Kidney (tissue), 14 donors: ENCODE data around the gene TNFAIP2. TPM values are rescaled to one million over a fixed set of nuclear protein-coding genes. Genes with fewer than 3 reads are reported as not detected.
A peak's percentile ranks its signal among the peaks of the same experiment; 100 is the strongest.

Experiments
- DNase-seq, 5 donors: peaks; one replicate each; pipeline ENCODE4 v3.0.0-alpha.2; 2013 to 2020
- FAIRE-seq: peaks from 2 replicates; lab custom pipeline; 2012; peaks lifted over from hg19 to GRCh38; lab: Jason Lieb, UNC
- H3K27ac ChIP-seq, 2 donors: one replicate each; pipeline ENCODE4 v1.7.0; 2013; ENCODE audit warnings: low read depth in 2 of 2, low read length in 2 of 2, inconsistent platforms in 1 of 2
- H3K27me3 ChIP-seq: one replicate; pipeline ENCODE4 v1.7.1; 2013; ENCODE audit warnings: low read length, inconsistent platforms; ENCODE audit not compliant: control insufficient read depth, insufficient read depth
- H3K36me3 ChIP-seq, 3 donors: one replicate each; pipeline versions ENCODE4 v1.7.0 to v1.7.1; 2013; ENCODE audit warnings: low read length in 3 of 3, control low read depth in 1 of 3, inconsistent platforms in 1 of 3; ENCODE audit not compliant: insufficient read depth in 3 of 3, control insufficient read depth in 2 of 3
- H3K4me1 ChIP-seq, 3 donors: one replicate each; pipeline versions ENCODE4 v1.7.0 to v1.7.1; 2013; ENCODE audit warnings: low read length in 3 of 3, inconsistent platforms in 1 of 3, low read depth in 1 of 3; ENCODE audit not compliant: control insufficient read depth in 2 of 3, insufficient read depth in 2 of 3
- H3K4me3 ChIP-seq, 3 donors: one replicate each; pipeline versions ENCODE4 v1.7.0 to v1.8.1; 2013; ENCODE audit warnings: low read length in 3 of 3, control low read depth in 1 of 3, inconsistent platforms in 1 of 3
- H3K9ac ChIP-seq, 3 donors: one replicate each; pipeline versions ENCODE4 v1.7.0 to v1.7.1; 2013; ENCODE audit warnings: low read length in 3 of 3, control low read depth in 1 of 3, inconsistent platforms in 1 of 3
- H3K9me3 ChIP-seq, 3 donors: one replicate each; pipeline versions ENCODE4 v1.7.0 to v1.7.1; 2013; ENCODE audit warnings: low read length in 3 of 3, control low read depth in 1 of 3, inconsistent platforms in 1 of 3; ENCODE audit not compliant: control insufficient read depth in 2 of 3, insufficient read depth in 1 of 3
- intact Hi-C: fragments of 100-400 bp; cut with DNase I; formaldehyde crosslinking; loops from one replicate; pipeline ENCODE4 v1.11.1; 2022
- polyA plus RNA-seq: library from polyadenylated mRNA; stranded (reverse); fragments of 350-450 nt; fragmentation: Illumina TruSeq; extraction: RNeasy Lipid Tissue Mini Kit (QIAGEN cat#74804); gene quantifications from one replicate; pipeline ENCODE4 v1.2.3, GENCODE V29; 2014; ENCODE audit warnings: low read depth, low replicate concordance; ENCODE audit not compliant: insufficient read depth
- total RNA-seq: library from RNA; stranded (reverse); fragmentation: NEBNext Ultra II Directional; extraction: Animal tissue kit (Norgen Biotek cat#: 25700); gene quantifications from one replicate; pipeline ENCODE4 v1.2.1, GENCODE V29; 2021
- TF ChIP-seq, protein P1 (sequence below): IDR thresholded peaks from 3 replicates; pipeline ENCODE4 v1.5.1; 2012; ENCODE audit warnings: mild to moderate bottlenecking, moderate library complexity, borderline replicate concordance; ENCODE audit not compliant: insufficient read depth; ENCODE audit errors: extremely low read depth
- donor health status: control.
- donor health status: control.
- donor health status: control.
- donor health status: control.
- donor health status: control.
- donor health status: DM: yes; HTN: yes; CAD: no.
- donor health status: Normal renal cell carcinoma (clear cell type).

Gene TNFAIP2
- total and polyA plus RNA-seq, 2 donors from 2014 or later, result 42.9 to 301 TPM

- TF ChIP-seq, protein P1, sequence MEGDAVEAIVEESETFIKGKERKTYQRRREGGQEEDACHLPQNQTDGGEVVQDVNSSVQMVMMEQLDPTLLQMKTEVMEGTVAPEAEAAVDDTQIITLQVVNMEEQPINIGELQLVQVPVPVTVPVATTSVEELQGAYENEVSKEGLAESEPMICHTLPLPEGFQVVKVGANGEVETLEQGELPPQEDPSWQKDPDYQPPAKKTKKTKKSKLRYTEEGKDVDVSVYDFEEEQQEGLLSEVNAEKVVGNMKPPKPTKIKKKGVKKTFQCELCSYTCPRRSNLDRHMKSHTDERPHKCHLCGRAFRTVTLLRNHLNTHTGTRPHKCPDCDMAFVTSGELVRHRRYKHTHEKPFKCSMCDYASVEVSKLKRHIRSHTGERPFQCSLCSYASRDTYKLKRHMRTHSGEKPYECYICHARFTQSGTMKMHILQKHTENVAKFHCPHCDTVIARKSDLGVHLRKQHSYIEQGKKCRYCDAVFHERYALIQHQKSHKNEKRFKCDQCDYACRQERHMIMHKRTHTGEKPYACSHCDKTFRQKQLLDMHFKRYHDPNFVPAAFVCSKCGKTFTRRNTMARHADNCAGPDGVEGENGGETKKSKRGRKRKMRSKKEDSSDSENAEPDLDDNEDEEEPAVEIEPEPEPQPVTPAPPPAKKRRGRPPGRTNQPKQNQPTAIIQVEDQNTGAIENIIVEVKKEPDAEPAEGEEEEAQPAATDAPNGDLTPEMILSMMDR, result no peak
- no peak overlapping the region for H3K9ac ChIP-seq
- intact Hi-C loops, result loop anchor here (10.0 kb wide), 1 partner anchor 73 kb away; no protein-coding TSS in a partner anchor
- FAIRE-seq, result no peak
- no peak overlapping the region for H3K4me3 ChIP-seq
- no peaks in the 10 kb centered on the region for H3K36me3 ChIP-seq
- DNase-seq, result peak in 1 of 5 donors; percentile 30
- peaks cover 0 to 26% (median 0%) of the 10 kb centered on the region in 3 donors for H3K9me3 ChIP-seq
- no peaks in the 10 kb centered on the region for H3K4me1 ChIP-seq
- no peak overlapping the region for H3K27ac ChIP-seq
- no peaks in the 10 kb centered on the region for H3K27me3 ChIP-seq
Observed at GRCh38 chr14:103177376-103177775, 54.1 kb downstream of the TNFAIP2 start.

DNA sequence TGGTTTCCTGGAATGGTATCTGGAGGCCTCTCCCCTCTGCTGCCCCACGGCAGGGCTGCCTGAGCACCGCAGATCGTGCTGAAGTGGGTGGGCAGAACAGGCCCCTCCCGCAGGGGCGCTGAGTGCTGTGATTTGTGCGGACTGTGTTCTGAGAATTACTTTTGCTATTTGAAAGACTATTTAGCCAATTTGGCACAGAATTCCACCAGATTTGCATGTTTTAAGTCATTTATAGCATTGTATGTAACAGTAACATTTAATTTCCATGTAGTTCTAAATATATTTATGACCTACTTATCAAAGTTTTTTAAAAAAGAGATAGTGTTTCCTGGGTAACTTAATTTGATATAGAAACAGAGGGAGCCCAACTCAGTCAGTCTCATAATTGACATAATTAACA lies 55.3 kb downstream of the TNFAIP2 start:
- Histone ChIP-seq H3K4me3 (no peak overlapping the region), H3K27ac (no peak overlapping the region), H3K27me3 (no peaks in the 10 kb centered on the region), H3K4me1 (no peaks in the 10 kb centered on the region), H3K36me3 (no peaks in the 10 kb centered on the region), H3K9ac (no peak overlapping the region), H3K9me3 (peaks cover 0 to 19% (median 0%) of the 10 kb centered on the region in 3 donors)
- DNase-seq (peak in 1 of 5 donors; percentile 5), FAIRE-seq (no peak)
- TF ChIP-seq, protein P1, result no peak
- intact Hi-C loops, result loop anchor here (10.0 kb wide), 1 partner anchor 74 kb away; no protein-coding TSS in a partner anchor

GRCh38 chr14:103179094-103179493 lies 55.8 kb downstream of the TNFAIP2 start:
- TF ChIP-seq, protein P1, result no peak
- H3K4me1 ChIP-seq, result no peaks in the 10 kb centered on the region
- H3K27ac ChIP-seq, result no peak overlapping the region
- H3K27me3 ChIP-seq, result no peaks in the 10 kb centered on the region
- no peak for FAIRE-seq
- no peak overlapping the region for H3K4me3 ChIP-seq
- intact Hi-C loops, result loop anchor here (10.0 kb wide), 1 partner anchor 74 kb away; no protein-coding TSS in a partner anchor
- H3K9ac ChIP-seq, result no peak overlapping the region
- H3K9me3 ChIP-seq, result peaks cover 0 to 16% (median 0%) of the 10 kb centered on the region in 3 donors
- peak in 1 of 5 donors; percentile 18 for DNase-seq
- no peaks in the 10 kb centered on the region for H3K36me3 ChIP-seq

DNA sequence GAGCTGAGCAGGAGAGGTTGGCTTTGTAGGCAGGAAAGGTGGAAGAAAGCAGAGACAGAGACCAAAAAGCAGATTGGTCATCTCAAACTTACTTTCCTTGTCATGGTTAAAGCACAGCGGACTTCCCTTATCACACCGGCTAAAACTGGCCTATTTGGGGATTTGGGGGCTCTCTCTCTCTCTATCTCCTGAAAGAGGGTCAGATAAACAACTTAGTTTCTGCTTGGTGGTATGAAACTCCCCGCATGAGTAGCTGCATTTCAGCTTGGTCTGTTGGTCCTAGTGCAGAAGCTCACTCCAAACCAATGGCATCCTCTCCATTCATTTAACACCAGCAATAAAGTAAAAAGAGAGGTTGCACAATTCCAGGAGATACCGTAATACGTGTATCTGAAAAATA lies 57.1 kb downstream of the TNFAIP2 start:
- Histone ChIP-seq H3K36me3 (no peaks in the 10 kb centered on the region), H3K4me3 (no peak overlapping the region), H3K27me3 (no peaks in the 10 kb centered on the region), H3K27ac (no peak overlapping the region), H3K4me1 (no peaks in the 10 kb centered on the region), H3K9ac (no peak overlapping the region), H3K9me3 (peaks cover 0 to 3% (median 0%) of the 10 kb centered on the region in 3 donors)
- DNase-seq (peak in 1 of 5 donors; percentile 4), FAIRE-seq (no peak)
- TF ChIP-seq, protein P1, result no peak
- intact Hi-C loops, result no loop called here
